Suprapubic skin (tissue), 3 donors: ENCODE results near the gene HELT.

Experiments used
- POLR2A ChIP-seq, 2 donors: fragments of 450-650 bp; IDR thresholded peaks; one replicate each; pipeline ENCODE4 v1.6.1; 2017; ENCODE audit warnings: antibody characterized with exemption in 2 of 2, mild to moderate bottlenecking in 2 of 2, moderate library complexity in 2 of 2
- TF ChIP-seq, protein P1 (sequence below), 2 donors: fragments of 200-600 bp in 1 of 2; fragments of 450-650 bp in 1 of 2; sonication (generic) in 1 of 2; IDR thresholded peaks; one replicate each; pipeline ENCODE4 v1.5.1; 2016 to 2019; ENCODE audit warnings: antibody characterized with exemption in 2 of 2, mild to moderate bottlenecking in 1 of 2, moderate library complexity in 1 of 2

DNA sequence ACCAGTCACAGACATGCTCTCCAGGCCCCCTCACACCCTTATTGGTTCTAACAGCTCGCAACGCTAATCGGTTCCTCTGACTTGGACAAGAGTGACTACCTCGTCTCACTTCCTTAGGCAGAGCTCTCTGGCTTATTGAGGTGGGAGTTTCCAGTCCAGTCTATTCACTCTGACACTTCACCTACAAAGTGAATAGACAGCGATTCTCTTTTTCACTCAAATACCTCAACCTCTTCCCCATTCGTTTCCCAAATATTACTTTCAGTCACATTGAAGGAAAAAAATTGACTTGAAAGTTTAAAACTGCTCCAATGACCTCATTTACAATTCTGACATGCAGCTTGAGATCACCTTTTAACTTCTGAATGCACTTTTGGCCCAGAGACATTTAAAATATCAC, 17.7 kb downstream of the HELT start:
- TF ChIP-seq POLR2A (IDR thresholded peaks at IDR 0.05), result no peak
- TF ChIP-seq, protein P1, sequence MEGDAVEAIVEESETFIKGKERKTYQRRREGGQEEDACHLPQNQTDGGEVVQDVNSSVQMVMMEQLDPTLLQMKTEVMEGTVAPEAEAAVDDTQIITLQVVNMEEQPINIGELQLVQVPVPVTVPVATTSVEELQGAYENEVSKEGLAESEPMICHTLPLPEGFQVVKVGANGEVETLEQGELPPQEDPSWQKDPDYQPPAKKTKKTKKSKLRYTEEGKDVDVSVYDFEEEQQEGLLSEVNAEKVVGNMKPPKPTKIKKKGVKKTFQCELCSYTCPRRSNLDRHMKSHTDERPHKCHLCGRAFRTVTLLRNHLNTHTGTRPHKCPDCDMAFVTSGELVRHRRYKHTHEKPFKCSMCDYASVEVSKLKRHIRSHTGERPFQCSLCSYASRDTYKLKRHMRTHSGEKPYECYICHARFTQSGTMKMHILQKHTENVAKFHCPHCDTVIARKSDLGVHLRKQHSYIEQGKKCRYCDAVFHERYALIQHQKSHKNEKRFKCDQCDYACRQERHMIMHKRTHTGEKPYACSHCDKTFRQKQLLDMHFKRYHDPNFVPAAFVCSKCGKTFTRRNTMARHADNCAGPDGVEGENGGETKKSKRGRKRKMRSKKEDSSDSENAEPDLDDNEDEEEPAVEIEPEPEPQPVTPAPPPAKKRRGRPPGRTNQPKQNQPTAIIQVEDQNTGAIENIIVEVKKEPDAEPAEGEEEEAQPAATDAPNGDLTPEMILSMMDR (IDR thresholded peaks at IDR 0.05), result no peak
